HG02588 (cell line): ENCODE measurements around the gene VGLL4.

Source experiments
- ATAC-seq: cut with Tn5 transposase; IDR thresholded peaks from one replicate; pipeline ENCODE4 v1.9.1; 2021; ENCODE audit warnings: mild to moderate bottlenecking, moderate library complexity; ENCODE audit not compliant: unreplicated experiment

Gene VGLL4

DNA sequence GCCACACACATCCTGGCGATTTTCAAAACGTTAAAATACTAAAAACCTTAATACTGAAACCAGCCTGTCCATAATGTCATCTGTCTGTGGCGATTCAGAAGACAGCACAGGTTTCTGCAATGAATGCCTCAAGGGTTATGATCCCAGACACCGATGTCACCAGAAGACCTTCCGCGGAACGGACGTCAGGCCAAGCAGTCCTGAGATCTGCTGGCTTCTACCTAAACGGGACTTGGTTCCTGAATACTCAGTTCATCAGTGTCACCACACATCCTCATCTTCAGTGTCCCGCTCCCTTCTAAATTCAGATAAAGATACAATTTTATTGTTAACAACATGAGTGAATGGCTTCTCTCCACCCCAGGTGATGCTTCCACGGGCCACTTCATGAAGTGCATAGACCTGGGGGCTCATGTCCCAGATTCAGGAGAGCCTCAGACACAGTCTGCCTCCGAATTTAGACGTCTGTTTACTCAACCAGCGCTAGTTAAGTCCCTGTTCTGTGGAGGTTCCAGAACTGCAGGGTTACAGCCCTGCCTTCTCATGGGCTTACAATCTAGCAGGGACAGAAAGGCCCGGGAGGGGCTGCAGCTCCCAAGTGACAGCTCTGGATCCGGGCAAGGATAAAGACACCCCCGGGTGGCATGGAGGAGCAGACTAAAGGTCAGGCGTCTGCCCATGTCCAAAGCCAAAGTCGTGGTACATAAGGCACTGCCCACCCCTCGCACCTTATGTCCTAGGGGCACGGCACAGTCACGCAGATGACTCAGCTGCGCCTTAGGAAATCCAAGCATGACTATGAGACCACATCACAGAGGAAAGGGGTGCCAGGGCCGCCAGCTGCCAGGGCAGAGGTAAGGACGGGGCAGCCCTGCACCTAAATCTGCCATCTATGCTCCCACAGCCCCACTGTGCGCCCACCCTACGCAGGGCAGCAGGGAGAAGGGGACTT is 75.9 kb downstream of the VGLL4 start:
- no peak for ATAC-seq

DNA sequence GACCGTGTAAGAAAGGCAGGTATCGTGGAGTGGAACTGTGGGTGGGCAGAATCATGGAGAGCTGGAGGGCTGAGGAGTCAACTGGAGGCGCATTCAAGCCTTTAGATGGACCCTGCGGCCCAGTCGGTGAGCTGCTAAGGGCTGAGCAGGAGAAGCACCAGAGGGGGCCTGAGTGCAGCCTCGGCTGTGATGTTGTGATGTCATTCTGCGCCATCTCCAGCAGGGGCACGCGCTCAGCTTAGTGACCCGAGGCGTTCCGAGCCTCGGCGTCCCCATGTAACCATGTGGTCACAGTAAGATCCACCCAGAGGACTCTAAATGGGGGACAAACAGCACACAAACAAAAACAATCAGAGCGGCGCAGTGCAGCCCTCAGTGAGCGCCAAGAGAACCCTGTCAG is 76.8 kb downstream of the VGLL4 start:
- no peak for ATAC-seq

GRCh38 chr3:11566478-11566877 is 77.2 kb downstream of the VGLL4 start:
- ATAC-seq = no peak

DNA sequence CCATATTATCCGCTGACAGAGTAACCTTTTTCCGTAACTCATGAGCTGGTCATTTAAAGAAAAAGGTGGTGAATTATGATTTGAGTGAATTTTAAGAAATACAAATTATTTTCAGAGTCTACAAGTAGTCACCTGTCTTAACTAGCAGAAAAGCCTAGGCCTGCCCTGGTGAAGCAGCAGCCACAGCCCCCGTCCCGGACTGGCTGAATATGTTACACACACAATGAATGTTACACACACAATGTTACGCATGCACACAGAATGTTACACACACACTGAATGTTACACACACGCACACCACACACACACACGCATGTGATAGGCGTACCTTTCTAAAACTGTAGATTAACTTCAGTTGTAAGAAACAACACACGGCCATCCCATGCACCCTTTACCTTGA is 77.8 kb downstream of the VGLL4 start:
- ATAC-seq = no peak

DNA sequence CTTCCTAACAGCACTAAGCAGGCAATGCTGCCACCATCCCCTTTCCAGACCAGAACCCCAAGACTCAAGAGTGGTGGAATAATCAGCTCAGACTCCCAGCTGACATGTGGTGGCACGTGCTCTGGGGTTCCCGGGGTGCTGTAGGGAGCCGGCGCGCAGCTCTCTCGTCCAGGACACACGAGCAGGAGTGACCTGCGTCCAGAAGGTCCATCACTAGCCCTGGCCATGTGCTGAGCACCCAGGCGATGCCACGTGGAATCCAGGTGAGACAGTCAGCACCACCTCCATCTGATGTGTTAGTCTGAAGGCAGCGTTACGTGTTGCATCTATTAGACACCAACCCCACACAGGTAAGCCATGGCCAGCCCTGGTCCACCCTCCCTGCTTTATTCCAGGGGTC is 78.2 kb downstream of the VGLL4 start:
- no peak for ATAC-seq

DNA sequence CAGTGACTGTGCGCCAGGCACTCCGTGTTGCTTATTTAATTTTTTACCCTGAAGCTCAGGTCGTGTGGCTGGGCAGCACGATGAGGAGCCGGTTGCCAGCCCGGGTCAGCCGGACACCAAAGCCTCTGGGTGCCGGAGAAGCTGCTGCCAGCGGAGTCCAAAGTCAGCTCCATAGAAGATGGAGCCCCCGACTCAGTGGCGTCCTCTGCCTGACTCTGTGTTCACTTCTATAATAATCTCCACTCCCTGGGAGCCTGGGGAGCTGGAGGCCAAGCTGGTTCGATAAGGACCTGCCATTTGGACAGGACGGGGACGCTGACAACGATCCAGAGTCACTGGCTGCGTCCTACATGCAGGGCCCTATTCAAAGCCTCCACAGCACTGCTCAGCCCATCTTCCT is 78.6 kb downstream of the VGLL4 start:
- no peak for ATAC-seq

GRCh38 chr3:11564577-11565001 is 79.1 kb downstream of the VGLL4 start:
- ATAC-seq = no peak

DNA sequence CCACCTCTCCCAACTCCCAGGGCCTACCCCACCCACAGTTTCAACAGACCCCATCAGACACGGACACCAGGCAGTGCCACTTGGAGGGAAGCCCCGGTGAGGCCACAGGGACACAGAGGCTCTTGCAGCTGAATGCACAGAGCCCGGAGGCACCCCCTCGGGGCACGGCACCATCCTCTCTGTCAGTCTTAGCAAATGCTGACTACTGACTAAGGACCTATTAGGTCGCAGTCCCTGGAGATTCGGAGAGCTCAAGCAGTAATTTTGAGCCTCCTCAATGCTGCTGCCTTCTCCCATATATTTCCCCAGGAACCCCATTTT is 79.9 kb downstream of the VGLL4 start:
- ATAC-seq = no peak

DNA sequence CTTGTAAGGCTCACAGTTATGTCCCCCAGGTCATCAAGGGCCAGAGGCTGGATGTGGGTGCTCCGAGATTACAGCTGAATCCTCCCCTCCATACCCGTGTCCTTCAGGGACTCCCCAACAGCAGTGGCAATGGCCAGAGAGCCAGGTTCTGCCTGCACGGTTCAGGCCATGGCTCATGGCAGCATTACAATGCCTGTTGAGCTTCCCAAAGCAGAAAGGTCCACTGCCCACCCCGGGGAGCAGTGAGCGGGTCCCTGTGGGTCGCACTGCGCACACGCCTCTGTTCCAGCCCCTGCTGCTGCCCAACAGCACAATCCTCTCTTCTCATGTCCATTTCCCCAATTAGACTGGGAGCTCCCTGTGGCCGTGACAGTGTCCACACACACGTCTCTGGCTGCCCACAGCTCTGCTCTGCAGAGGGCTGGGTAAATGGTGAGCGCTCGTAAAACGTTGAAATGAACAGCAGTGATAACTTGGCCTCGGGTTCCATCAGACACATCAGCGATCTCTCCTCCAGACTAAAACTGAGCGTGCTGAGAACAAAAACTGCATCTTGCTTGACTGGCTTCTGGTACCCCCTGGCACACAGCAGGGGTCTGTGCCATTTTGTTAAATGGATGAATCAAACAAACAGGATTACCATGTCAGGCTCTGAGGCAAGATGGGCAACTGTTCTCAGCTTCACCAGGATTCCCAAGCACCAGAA is 80.4 kb downstream of the VGLL4 start:
- no peak for ATAC-seq

DNA sequence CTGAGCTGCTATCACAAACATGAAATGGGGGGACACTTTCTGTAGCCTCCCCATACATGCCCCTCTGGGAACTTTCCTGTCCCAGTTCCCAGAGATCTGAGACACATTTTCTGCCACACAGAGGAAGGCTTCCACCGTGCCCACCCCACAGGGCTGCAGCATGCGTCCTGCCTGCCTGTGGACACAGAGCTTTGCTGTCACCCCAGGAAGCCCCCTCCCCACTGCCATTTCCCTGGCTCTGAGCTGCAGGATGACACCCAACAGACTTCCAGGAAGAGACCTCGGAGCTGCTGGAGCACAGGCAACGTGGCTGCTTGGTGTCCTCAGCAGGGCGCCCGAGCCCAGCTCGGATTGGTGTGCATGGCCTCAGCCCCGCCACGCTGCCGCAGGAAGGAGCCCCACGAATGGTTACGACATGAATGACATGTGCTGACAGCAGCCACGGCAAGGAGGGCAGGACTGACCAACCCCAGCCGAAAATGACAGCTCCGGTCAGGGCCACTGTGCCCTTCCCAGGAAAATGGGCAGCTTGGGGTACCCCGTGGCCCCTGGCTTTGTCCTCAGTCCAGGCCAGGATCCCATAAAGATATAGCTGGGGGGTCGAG is 81.3 kb downstream of the VGLL4 start:
- no peak for ATAC-seq

DNA sequence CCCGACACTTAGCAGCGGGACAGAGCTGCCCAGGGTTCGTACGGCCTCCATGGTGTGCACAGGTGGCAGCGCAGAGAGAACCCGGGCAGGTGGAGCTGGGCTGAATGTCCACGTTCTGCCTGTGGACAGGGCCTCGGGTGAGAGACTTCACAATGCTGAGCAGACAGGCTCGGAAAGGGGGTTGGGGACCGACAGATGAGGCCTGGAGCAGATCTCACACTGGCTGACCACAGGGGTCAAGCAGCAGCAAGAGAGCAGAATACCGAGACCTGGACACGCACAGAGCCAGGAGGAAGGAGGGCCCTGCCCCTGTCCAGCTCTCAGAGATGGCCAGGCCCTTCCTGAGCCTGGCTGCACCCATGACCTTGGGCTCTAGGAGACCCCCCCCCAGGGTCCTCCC is 83.0 kb downstream of the VGLL4 start:
- ATAC-seq = no peak

DNA sequence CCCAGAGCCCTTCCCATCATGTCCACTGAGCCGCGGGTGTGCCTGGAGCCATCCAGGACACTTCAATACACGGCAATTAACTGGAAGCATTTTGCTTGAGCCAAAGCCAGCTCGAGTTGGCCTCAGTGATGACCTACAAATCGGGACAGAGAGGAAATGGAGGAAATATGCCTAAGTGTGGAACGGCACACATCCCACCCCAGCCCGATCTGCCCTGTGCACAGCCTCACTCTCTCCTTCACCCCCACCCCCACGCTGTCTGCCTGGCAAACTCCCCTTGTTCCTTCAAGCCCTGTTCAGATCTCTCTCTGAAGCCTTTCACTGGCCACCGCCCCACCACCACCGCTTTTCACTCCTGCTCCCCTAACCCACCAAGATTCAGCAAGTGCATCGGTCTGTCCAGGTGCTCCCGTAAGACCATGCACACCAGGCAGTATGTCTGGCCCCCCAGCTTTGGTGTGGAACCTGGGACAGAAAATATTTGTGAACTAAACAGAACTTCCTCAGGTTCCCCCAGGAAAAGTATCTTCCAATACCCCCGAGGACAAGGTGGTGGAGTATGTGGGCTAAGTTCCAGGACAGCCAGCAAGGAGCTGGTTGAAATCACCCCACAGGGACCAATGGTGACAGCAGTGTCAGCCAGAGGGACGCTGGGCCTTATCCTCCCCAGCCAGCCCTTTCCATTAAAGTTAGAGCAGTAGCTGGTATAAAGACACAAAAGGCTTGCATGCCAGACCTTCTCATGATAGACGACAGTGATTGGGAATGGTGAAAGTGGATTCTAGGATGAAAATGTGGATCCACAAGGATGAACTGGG is 83.7 kb downstream of the VGLL4 start:
- no peak for ATAC-seq

GRCh38 chr3:11558918-11559815 is 84.5 kb downstream of the VGLL4 start:
- ATAC-seq = no peak

DNA sequence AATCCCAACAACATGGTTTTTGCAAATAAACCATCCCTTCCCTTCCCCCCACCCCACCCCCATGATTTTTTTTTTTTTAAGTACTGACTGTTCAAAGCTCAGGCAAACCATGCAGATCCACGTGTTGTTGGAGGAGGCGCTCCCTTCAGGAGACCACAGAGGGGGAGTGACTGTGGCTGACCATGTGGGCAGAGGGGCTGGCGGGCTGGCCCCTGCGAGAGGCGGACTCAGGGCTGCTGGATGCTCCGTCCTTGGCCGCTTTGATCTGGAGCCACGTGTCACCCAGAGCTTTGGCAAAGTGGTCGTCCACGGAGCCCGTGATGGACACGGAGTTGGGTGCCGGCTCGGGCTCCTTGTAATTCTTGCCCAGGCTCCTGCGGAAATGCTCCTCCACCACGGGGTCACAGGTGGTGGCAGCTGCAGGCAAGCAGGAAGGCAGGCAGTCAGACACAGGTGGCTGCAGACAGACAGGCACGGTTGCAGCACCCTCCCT is 85.3 kb downstream of the VGLL4 start:
- no peak for ATAC-seq

- no peak for ATAC-seq
These were observed 85.7 kb downstream of the VGLL4 start for GRCh38 chr3:11558002-11558401.

GRCh38 chr3:11556851-11557644 is 86.7 kb downstream of the VGLL4 start:
- ATAC-seq = no peak

DNA sequence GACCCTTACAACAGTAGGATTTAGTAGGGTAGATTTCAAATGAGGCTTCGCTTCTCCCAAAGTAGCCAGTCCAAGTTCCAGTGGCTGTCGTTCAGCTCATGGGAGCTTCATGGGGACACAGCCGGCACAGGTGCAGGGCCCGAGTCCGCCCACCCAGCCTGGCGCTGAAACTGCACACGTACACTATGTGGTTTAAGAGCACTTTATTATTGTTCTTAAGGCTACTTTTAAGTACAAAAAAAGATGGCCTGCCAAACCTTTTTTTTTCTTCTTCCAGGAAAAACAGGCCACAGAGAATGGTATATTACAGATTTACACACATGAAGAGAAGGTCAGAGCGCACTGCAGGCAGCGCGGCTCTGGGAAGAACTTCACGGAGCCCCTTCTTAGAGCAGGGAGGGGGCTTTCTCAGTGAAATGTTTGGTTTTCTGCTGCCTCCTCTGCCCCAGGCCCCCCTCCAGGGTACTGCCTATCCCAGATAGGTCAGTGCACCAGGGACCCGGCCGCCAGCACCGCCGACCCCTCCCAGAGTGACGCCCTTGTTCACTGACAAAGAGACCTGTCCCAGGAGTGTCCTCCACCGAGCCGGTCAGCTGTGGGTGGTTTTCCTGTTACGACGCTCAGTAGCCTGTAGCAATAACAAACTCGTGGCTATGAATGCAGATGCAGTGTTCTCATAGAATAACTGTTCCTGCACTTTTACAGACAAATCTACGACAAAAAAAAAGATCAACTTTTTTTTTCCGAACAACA is 87.7 kb downstream of the VGLL4 start:
- ATAC-seq = no peak

DNA sequence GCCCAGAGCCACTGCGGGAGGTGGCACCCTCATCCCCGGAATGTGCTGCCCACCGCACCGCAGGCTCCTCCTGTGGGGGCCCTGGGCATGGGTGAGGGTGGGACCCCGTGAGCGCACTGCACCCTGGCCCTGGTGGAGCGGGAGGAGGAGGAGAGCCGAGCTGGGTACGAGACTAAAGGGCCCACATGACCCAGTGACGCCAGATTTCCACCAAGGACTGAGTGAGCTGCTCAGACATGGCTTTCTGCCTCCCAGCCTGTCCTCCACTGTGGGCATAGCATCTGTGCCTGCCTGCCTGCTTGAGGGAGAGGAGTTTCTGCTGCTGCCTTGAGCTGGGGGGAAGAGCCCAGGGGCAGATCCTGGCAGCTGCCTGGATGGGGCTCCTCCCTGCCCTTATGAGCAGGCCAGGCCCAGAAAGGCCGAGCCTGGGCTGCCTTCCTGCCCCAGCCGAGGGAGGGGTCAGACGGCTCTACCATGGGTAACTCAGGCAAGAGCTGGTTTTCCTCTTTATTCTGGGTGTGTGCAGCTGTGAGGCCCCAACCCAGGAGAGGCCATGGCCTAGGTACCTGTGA is 88.4 kb downstream of the VGLL4 start:
- ATAC-seq = no peak
